ENCODE measurements around the gene G3BP1.
A peak's percentile ranks its signal among the peaks of the same experiment; 100 is the strongest.

Gene G3BP1

DNA sequence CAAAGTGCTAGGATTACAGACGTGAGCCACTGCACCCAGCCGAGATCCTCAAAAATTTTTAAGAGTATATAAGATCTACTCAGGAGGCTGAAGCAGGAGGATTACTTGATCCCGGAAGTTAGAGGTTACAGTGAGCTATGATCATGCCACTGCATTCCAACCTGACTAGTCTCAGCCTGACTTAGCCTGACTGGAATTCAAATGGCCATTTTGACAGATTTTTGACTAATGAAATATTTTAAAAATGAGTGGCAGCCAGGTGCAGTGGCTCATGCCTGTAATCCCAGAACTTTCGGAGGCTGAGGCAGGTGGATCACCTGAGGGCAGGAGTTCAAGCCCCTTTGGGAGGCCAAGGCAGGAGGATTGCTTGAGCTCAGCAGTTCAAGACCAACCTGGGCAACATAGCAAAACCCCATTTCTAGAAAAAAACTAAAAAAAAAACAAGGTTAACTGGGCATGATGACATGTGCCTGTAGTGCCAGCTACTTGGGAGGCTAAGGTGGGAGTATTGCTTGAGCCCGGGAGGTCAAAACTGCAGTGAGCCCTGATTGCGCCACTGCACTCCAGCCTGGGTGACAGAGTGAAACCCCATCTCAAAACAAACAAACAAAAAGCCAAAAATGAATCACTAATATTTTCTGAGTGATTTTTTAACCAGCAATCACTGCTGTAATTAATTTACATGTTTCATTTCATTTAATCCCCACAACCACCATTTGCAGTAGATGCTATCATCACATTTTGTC is 29.9 kb upstream of the G3BP1 start:
- TF ChIP-seq, protein P1, sequence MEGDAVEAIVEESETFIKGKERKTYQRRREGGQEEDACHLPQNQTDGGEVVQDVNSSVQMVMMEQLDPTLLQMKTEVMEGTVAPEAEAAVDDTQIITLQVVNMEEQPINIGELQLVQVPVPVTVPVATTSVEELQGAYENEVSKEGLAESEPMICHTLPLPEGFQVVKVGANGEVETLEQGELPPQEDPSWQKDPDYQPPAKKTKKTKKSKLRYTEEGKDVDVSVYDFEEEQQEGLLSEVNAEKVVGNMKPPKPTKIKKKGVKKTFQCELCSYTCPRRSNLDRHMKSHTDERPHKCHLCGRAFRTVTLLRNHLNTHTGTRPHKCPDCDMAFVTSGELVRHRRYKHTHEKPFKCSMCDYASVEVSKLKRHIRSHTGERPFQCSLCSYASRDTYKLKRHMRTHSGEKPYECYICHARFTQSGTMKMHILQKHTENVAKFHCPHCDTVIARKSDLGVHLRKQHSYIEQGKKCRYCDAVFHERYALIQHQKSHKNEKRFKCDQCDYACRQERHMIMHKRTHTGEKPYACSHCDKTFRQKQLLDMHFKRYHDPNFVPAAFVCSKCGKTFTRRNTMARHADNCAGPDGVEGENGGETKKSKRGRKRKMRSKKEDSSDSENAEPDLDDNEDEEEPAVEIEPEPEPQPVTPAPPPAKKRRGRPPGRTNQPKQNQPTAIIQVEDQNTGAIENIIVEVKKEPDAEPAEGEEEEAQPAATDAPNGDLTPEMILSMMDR (conservative IDR thresholded peaks at IDR 0.05; ENCODE audit: low read length): no peak
- DNase-seq (ENCODE audit: low read depth): peak; percentile 80

DNA sequence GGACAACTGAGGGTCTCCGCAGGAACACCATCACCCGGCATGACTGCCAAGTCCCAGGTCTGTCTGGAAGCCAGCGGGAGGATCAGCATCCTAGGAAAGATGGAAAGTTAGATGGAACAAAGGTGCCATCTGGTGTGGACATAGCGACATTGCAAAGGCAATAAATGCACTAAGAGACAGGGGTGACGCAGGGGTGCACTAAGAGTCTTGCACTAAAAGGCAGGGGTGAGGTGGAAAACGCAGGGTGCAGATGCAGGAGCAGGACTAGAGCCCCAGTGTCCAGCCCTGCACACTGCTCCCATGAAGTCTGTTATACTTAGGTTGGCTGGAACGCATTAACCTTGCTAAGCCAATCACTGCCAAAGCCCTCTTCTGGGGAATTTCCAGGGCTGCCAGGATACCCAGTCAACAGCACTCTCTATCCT is 28.9 kb upstream of the G3BP1 start:
- TF ChIP-seq, protein P1 (conservative IDR thresholded peaks at IDR 0.05; ENCODE audit: low read length): peak; percentile 85
- H3K4me3 ChIP-seq (ENCODE audit: low read length): no peak overlapping the region
- DNase-seq (ENCODE audit: low read depth): peak; percentile 68

More for the DNA sequence above, 29.9 kb upstream of the G3BP1 start:
- H3K4me3 ChIP-seq (ENCODE audit: low read length): no peak overlapping the region

DNA sequence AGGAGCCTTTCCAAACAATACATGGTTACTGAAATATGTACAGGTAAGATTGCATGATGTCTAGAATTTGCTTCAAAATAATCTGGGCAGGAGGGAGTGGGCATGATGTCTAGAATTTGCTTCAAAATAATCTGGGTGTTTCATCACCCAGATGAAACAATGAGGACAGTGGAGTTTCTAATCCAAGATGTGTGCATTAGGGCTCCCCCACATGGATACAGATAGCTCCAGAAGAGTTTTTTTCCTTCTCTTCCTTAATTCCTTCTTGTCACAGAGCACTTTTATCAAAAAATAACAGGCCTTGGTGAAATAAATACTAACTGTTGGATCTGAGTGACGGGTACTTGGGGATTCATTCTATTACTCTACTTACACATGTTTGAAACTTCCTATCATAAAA is 28.2 kb upstream of the G3BP1 start:
- no peak for DNase-seq (ENCODE audit: low read depth)
- H3K4me3 ChIP-seq (ENCODE audit: low read length): no peak overlapping the region
- TF ChIP-seq, protein P1 (conservative IDR thresholded peaks at IDR 0.05; ENCODE audit: low read length): peak; percentile 25

DNA sequence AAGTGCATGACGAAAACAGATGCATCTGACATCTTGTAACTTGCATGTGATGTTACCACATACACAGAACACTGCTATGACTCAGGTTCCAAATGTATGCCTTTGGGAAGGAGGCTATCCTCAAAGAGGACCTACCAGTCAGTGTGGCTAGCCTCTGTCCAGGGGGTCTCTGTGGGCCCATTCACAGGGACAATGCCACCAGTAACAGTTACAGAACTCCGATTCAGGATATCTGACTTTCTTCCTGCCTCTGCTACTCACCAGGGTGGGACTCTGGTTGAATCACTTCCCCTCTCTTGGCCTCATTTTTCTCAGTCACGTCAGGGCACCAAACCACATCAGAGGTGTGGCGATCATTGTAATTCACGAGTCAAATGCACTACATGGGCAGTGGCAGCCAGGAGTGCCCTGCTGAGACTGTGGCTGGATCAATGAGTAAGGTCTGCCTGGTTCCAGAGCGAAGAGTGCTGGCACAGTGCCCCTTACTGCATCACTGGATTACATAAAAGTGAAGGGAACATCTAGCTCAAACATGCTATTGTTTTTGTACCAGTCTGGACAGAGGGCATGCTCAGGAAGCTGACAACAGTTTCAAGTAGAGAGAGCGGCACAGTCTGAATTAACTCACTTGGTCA is 26.6 kb upstream of the G3BP1 start:
- TF ChIP-seq, protein P1 (conservative IDR thresholded peaks at IDR 0.05; ENCODE audit: low read length): no peak
- H3K4me3 ChIP-seq (ENCODE audit: low read length): no peak overlapping the region
- DNase-seq (ENCODE audit: low read depth): peak; percentile 87

DNA sequence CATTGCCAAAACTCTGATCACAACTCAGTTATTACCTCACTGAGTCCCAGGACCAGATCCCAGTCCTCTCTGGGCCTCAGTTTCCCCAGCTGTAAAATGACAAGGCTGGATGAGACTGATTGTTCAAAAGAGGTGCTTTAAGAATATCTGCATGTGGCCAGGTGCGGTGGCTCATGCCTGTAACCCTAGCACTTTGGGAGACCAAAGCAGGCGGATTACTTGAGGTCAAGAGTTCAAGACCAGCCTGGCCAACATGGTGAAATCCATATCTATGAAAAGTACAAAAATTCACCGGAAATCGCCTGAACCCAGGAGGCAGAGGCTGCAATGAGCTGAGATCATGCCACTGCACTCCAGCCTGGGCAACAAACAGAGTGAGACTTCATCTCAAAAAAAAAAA is 21.6 kb upstream of the G3BP1 start:
- TF ChIP-seq, protein P1 (conservative IDR thresholded peaks at IDR 0.05; ENCODE audit: low read length): no peak
- DNase-seq (ENCODE audit: low read depth): no peak
- no peak overlapping the region for H3K4me3 ChIP-seq (ENCODE audit: low read length)

DNA sequence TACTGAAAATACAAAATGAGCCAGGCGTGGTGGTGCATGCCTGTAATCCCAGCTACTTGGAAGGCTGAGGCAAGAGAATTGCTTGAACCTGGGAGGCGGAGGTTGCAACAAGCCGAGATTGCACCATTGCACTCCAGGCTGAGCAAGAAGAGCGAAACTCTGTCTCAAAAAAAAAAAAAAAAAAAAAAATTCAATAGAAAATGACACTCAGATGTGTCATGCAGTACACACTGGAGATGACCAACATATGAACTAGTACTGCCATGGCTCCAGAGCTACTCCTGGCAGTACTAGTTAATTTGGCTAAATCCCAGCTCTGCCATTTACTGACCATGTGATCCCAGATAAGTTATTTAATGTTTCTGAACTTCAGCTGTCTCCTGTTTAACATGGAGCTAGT is 20.7 kb upstream of the G3BP1 start:
- H3K4me3 ChIP-seq (ENCODE audit: low read length): no peak overlapping the region
- TF ChIP-seq, protein P1 (conservative IDR thresholded peaks at IDR 0.05; ENCODE audit: low read length): no peak
- peak; percentile 85 for DNase-seq (ENCODE audit: low read depth)

DNA sequence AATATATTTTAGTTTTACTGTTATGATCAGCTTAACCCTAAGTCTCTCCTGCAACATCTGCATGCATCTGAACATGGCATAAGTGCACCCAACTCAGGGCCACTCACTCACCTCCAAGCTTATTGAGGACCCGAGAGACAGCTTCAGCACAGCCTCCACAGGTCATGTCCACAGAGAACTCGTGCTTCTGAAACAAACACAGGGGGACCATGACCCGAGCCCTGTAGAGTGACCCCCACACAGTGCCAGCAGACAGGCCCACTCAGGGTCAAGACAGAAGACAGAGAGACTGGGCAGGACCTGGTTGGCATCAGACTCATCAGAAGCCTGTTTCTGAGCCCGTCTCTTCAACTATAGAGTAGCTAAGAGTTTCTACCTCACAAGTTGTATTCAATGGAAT is 20.2 kb upstream of the G3BP1 start:
- no peak overlapping the region for H3K4me3 ChIP-seq (ENCODE audit: low read length)
- TF ChIP-seq, protein P1 (conservative IDR thresholded peaks at IDR 0.05; ENCODE audit: low read length): no peak

More for the DNA sequence above, 20.2 kb upstream of the G3BP1 start:
- DNase-seq (ENCODE audit: low read depth): no peak
